ENCODE measurements around the gene PPT1. TPM values are rescaled to one million over a fixed set of nuclear protein-coding genes. Genes with fewer than 3 reads are reported as not detected.

Gene PPT1
- total RNA-seq, result 82.7 and 92.3 TPM in 2 replicates

DNA sequence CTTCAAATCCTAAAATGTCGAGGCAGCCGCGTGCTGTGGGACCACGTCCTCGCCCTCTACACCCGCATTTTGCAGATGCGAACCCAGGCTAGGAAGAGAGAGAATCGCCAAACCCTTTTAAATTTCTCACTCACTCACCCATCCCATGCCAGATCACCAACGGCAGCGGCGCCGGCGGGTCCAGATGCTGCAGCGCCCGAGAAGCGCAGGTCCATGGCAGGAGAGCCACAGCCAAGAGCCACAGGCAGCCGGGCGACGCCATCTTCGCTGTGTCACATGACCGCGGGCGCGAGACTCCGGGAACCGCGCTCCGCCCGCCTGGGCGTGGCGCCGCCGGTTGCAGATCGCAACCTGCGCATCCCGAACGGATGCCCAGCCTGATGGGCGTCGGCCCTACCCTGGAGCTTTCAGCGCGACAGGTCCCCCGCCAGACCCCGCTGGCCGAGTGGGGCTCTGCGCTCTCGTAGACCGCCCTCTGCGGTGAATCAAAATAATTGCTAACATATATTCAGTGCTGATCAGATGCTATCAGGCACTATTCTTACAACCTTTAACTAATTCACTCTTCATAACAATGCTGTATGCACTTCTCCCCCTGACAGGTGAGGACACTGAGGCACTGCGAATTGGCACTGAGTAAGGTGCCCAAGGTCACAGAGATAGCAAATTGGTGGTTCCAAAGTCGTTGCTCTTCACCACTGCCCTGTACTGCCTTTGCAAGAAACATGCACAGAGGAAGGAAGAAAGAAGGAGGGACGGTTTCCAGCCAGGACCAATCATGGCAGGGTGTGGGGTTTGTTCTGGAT lies at the start of gene PPT1:
Gene PPT1 (minus strand): TSS at position 276 of the 806 bp plus-strand sequence. CDS start 14 bp downstream, at position 262.
- H3K27me3 ChIP-seq (ENCODE audit: control insufficient read depth, insufficient read depth, low read length), result no peaks in the 10 kb centered on the region
- H3K4me3 ChIP-seq (ENCODE audit: low read depth, low read length), result peak within 1 kb of the TSS; percentile 73
- TF ChIP-seq, protein P1, sequence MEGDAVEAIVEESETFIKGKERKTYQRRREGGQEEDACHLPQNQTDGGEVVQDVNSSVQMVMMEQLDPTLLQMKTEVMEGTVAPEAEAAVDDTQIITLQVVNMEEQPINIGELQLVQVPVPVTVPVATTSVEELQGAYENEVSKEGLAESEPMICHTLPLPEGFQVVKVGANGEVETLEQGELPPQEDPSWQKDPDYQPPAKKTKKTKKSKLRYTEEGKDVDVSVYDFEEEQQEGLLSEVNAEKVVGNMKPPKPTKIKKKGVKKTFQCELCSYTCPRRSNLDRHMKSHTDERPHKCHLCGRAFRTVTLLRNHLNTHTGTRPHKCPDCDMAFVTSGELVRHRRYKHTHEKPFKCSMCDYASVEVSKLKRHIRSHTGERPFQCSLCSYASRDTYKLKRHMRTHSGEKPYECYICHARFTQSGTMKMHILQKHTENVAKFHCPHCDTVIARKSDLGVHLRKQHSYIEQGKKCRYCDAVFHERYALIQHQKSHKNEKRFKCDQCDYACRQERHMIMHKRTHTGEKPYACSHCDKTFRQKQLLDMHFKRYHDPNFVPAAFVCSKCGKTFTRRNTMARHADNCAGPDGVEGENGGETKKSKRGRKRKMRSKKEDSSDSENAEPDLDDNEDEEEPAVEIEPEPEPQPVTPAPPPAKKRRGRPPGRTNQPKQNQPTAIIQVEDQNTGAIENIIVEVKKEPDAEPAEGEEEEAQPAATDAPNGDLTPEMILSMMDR (IDR thresholded peaks at IDR 0.05; ENCODE audit: insufficient read depth, low read length, poor library complexity, severe bottlenecking), result peak; percentile 23
- H3K36me3 ChIP-seq (ENCODE audit: control insufficient read depth, insufficient read depth, low read length), result no peaks in the 10 kb centered on the region
- peak; percentile 16 for DNase-seq (ENCODE audit: low read depth)

DNA sequence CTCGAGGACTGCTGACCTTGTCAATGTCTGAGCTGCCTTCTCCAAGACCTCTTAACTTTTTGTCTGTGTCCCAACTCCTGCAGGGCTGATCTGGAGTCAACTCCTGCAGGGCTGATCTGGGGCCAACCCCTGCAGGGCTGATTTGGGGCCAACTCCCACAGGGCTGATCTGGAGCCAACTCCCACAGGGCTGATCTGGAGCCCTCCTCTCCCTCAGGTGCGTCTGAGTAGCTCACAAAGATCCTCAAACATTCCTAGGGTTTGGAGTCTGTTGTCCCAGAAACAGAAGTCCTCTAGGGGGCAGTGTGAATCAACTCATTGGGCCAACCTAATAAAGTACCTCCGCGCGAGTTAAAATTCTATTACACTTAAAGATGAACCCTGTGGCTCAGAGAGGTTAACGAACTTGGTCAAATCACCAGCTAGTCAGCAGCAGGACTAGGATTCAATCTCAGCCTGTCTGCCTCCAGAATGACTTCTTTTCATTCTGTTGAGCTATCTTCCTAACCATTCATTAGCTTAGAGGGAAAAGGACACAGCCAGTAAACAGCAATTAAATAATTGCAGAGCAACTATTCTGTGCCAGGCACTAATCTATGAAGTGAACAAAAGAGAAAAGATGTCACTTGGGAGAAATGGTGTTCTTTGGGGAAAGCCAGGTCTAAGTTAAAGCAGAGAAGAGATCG lies 47.0 kb upstream of the PPT1 start:
- TF ChIP-seq, protein P1 (IDR thresholded peaks at IDR 0.05; ENCODE audit: insufficient read depth, low read length, poor library complexity, severe bottlenecking), result peak; percentile 65
- Histone ChIP-seq H3K4me3 (ENCODE audit: low read depth, low read length) (no peak overlapping the region), H3K27me3 (ENCODE audit: control insufficient read depth, insufficient read depth, low read length) (no peaks in the 10 kb centered on the region), H3K36me3 (ENCODE audit: control insufficient read depth, insufficient read depth, low read length) (no peaks in the 10 kb centered on the region)
- DNase-seq (ENCODE audit: low read depth), result no peak

DNA sequence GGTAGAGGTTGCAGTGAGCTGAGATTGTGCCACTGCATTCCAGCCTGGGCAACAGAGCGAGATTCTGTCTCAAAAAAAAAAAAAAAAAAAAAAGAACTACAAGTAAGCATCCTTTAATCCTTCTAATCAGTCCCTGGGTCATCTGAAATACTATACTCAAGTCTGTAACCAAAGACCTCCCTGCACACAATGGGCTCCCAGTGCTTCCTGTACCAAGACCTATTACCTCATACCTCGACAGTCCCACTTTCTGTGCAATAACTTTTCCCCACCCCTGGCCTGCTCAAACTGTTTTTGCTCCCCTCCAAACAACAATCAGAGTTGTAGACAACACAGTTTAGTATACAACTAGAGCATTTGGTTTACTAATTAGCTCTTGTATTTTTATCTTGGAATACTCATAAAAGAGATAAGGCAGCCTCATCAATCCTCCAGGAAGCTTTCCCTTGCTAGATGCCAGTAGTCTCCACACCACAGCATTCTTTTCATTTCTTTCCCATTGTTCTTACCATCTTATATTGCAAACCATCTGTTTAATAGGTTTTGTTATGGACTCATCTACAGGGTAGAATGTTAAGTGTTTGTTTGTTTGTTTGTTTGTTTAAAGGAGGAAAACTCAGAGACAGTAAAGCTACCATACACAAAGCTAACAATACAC lies 45.0 kb upstream of the PPT1 start:
- H3K4me3 ChIP-seq (ENCODE audit: low read depth, low read length), result no peak overlapping the region
- no peaks in the 10 kb centered on the region for H3K27me3 ChIP-seq (ENCODE audit: control insufficient read depth, insufficient read depth, low read length)
- H3K36me3 ChIP-seq (ENCODE audit: control insufficient read depth, insufficient read depth, low read length), result no peaks in the 10 kb centered on the region
- DNase-seq (ENCODE audit: low read depth), result no peak
- TF ChIP-seq, protein P1 (IDR thresholded peaks at IDR 0.05; ENCODE audit: insufficient read depth, low read length, poor library complexity, severe bottlenecking), result no peak

DNA sequence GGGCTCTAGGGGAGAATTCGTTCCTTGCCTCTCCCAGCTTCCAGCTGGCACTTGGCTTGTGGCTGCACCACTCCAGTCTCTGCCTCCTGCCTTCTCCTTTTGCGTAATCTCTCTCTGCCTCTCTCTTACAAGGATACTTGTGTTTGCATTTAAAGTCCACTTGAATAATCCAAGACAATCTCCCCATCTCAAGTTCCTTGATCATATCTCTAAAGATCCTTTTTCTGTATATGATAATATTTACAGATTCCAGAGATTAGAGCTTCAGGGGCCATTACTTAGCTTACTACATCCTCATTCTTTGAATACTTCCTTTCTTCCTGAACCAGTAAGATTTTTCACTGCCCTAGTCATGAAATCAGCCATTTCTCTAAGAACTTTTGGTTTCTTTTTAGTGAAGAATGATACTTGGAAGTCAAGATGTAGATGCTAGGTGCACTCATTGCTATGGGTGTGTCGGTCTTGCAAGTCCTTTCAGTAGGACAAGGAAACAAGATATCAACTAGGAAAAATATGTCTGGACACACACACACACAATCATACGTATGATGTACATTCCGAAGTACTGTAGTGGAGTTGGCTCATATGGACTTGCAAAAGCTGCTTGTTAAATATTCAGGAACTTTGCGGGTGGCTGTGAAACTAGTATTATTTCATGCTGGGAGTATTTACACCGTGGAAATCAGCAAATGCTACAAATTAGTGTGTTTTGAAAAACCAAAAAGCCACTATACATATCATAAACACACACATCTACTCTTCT lies 43.3 kb upstream of the PPT1 start:
- Histone ChIP-seq H3K4me3 (ENCODE audit: low read depth, low read length) (no peak overlapping the region), H3K36me3 (ENCODE audit: control insufficient read depth, insufficient read depth, low read length) (no peaks in the 10 kb centered on the region), H3K27me3 (ENCODE audit: control insufficient read depth, insufficient read depth, low read length) (no peaks in the 10 kb centered on the region)
- TF ChIP-seq, protein P1 (IDR thresholded peaks at IDR 0.05; ENCODE audit: insufficient read depth, low read length, poor library complexity, severe bottlenecking), result no peak
- no peak for DNase-seq (ENCODE audit: low read depth)

DNA sequence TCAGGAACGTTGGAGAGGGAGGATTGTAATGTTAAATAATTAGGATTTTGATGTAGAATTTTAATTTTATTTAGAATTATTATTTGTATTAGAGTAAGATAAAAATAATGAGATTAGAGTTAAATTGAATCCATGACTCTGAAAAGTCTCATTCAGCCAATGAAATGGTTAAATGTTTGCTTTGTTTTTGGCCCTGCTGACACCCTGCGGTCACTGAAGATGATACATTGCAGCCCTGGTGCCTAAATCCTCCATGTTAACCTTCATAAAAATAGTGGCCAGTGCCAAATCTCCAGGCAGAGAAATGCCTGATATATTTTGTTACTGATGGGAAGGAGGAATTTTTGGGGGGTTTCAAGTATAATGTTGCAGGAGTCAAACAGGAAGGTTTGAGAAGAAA lies 36.8 kb upstream of the PPT1 start:
- TF ChIP-seq, protein P1 (IDR thresholded peaks at IDR 0.05; ENCODE audit: insufficient read depth, low read length, poor library complexity, severe bottlenecking), result no peak

More for the DNA sequence above, 36.8 kb upstream of the PPT1 start:
- Histone ChIP-seq H3K4me3 (ENCODE audit: low read depth, low read length) (no peak overlapping the region), H3K27me3 (ENCODE audit: control insufficient read depth, insufficient read depth, low read length) (peaks cover 8% of the 10 kb centered on the region), H3K36me3 (ENCODE audit: control insufficient read depth, insufficient read depth, low read length) (no peaks in the 10 kb centered on the region)
- no peak for DNase-seq (ENCODE audit: low read depth)
